HCT116 (cell line): Measurements from ENCODE around the gene ALK. TPM values are rescaled to one million over a fixed set of nuclear protein-coding genes. Genes with fewer than 3 reads are reported as not detected.

Source experiments
- ATAC-seq: fragments of 200-7000 bp; cut with Tn5 transposase; 2 replicates; pipeline ENCODE4 v1.9.1; 2020; ENCODE audit warnings: mild to moderate bottlenecking, moderate library complexity
- BruUV-seq: library from RNA; stranded (reverse); fragments of 400-500 nt; replicated peaks from 2 replicates; lab custom pipeline; 2021; lab: Mats Ljungman, UMichigan
- CTCF ChIA-PET: fragments of 300-600 bp; sonication (Branson Sonifier 250); formaldehyde crosslinking; loops from one replicate; lab custom pipeline; 2021; ENCODE audit warnings: antibody characterized with exemption; lab: Charles Lee
- POLR2A ChIA-PET: fragments of 300-600, 350-600 bp; sonication (Branson Sonifier 250); formaldehyde crosslinking; loops from one replicate; lab custom pipeline; 2021; ENCODE audit warnings: antibody characterized with exemption; lab: Charles Lee
- RAD21 ChIA-PET, 2 experiments: fragments of 300-600 bp; sonication (Branson Sonifier 250); formaldehyde crosslinking; loops; one replicate each; lab custom pipeline; 2023; ENCODE audit warnings: low total read pairs in 2 of 2; ENCODE audit not compliant: uncharacterized antibody in 2 of 2, unreplicated experiment in 2 of 2, low non-redundant PET in 1 of 2; lab: Charles Lee
- DNase-seq: peaks from one replicate; pipeline ENCODE4 v3.0.0-alpha.2; 2010; ENCODE audit warnings: low read depth, low spot score
- H2AFZ ChIP-seq: fragments of 200-600 bp; shearing (Covaris generic), sonication (generic); 2 replicates; pipeline ENCODE4 v1.6.1; 2017; ENCODE audit warnings: low read depth, mixed run types, mixed read lengths, antibody characterized with exemption, low read length; ENCODE audit not compliant: poor library complexity, severe bottlenecking
- H3K27ac ChIP-seq: 2 replicates; pipeline ENCODE4 v1.5.1; 2012; ENCODE audit warnings: low read depth, low read length
- H3K27me3 ChIP-seq: fragments of 200-600 bp; sonication (generic); 2 replicates; pipeline ENCODE4 v1.6.1; 2016; ENCODE audit warnings: mixed run types, low read length, mixed read lengths; ENCODE audit not compliant: insufficient read depth
- H3K36me3 ChIP-seq, 2 experiments: fragments of 200-500 bp in 1 of 2; fragments of 200-600 bp in 1 of 2; sonication (Bioruptor generic) in 1 of 2; sonication (generic) in 1 of 2; 2 replicates each; pipeline versions ENCODE4 v1.5.1 to v1.6.1; 2014 to 2016; ENCODE audit warnings: low read length in 2 of 2, inconsistent platforms in 1 of 2, mixed read lengths in 1 of 2, mixed run types in 1 of 2; ENCODE audit not compliant: insufficient read depth in 2 of 2, control insufficient read depth in 1 of 2
- H3K4me1 ChIP-seq, 2 experiments: fragments of 200-600 bp in 1 of 2; sonication (generic) in 1 of 2; 2 replicates each; pipeline versions ENCODE4 v1.5.1 to v1.6.1; 2012 to 2017; ENCODE audit warnings: low read length in 2 of 2, inconsistent platforms in 1 of 2, mild to moderate bottlenecking in 1 of 2, mixed read lengths in 1 of 2, mixed run types in 1 of 2, moderate library complexity in 1 of 2; ENCODE audit not compliant: insufficient read depth in 2 of 2, control insufficient read depth in 1 of 2
- H3K4me2 ChIP-seq: fragments of 200-600 bp; sonication (generic); 2 replicates; pipeline ENCODE4 v1.6.1; 2017; ENCODE audit warnings: mixed run types, low read length, mixed read lengths
- H3K4me3 ChIP-seq, 2 experiments: fragments of 200-600 bp in 1 of 2; sonication (generic) in 1 of 2; replicated peaks in 1 of 2; 2 replicates each; pipeline ENCODE4 v1.5.1; 2011 to 2016; ENCODE audit warnings: low read length in 2 of 2, control low read depth in 1 of 2, low read depth in 1 of 2, mild to moderate bottlenecking in 1 of 2, mixed read lengths in 1 of 2, mixed run types in 1 of 2
- H3K79me2 ChIP-seq: fragments of 200-600 bp; sonication (generic); 2 replicates; pipeline ENCODE4 v1.6.1; 2017; ENCODE audit warnings: mild to moderate bottlenecking, mixed run types, low read length, moderate library complexity, mixed read lengths; ENCODE audit not compliant: insufficient read depth
- H3K9ac ChIP-seq: fragments of 200-600 bp; sonication (generic); 2 replicates; pipeline ENCODE4 v1.6.1; 2016; ENCODE audit warnings: low read length, mixed read lengths
- H3K9me2 ChIP-seq: fragments of 200-600 bp; sonication (generic), shearing (Covaris generic); 2 replicates; pipeline ENCODE4 v1.6.1; 2017; ENCODE audit warnings: mixed run types, mild to moderate bottlenecking, moderate library complexity; ENCODE audit not compliant: insufficient read depth
- H3K9me3 ChIP-seq, 2 experiments: fragments of 200-500 bp in 1 of 2; fragments of 200-600 bp in 1 of 2; sonication (Bioruptor generic) in 1 of 2; sonication (generic) in 1 of 2; 2 replicates each; pipeline ENCODE4 v1.6.1; 2014 to 2017; ENCODE audit warnings: low read length in 2 of 2, mixed read lengths in 2 of 2, inconsistent platforms in 1 of 2, low read depth in 1 of 2, mild to moderate bottlenecking in 1 of 2, mixed run types in 1 of 2, moderate library complexity in 1 of 2; ENCODE audit not compliant: control insufficient read depth in 1 of 2, insufficient read depth in 1 of 2
- H4K20me1 ChIP-seq: fragments of 200-600 bp; sonication (generic), shearing (Covaris generic); 2 replicates; pipeline ENCODE4 v1.6.1; 2017; ENCODE audit warnings: mixed run types, mild to moderate bottlenecking, moderate library complexity; ENCODE audit not compliant: insufficient read depth
- EGR1 ChIP-seq: IDR thresholded peaks from 2 replicates; pipeline ENCODE4 v1.6.1; 2012; ENCODE audit warnings: low read depth
- ELF1 ChIP-seq: IDR thresholded peaks from 2 replicates; pipeline ENCODE4 v1.6.1; 2012; ENCODE audit warnings: low read depth, borderline replicate concordance
- POLR2A ChIP-seq: IDR thresholded peaks from 2 replicates; pipeline ENCODE4 v1.7.0; 2011; ENCODE audit warnings: borderline replicate concordance; ENCODE audit not compliant: insufficient read depth, insufficient read length; ENCODE audit errors: extremely low read depth
- POLR2AphosphoS5 ChIP-seq: IDR thresholded peaks from 2 replicates; pipeline ENCODE4 v1.6.1; 2011; ENCODE audit warnings: mild to moderate bottlenecking, low read depth, low read length, moderate library complexity
- RAD21 ChIP-seq: IDR thresholded peaks from 2 replicates; pipeline ENCODE4 v1.6.1; 2012; ENCODE audit warnings: low read depth, mild to moderate bottlenecking
- SP1 ChIP-seq: IDR thresholded peaks from 2 replicates; pipeline ENCODE4 v1.6.1; 2012; ENCODE audit warnings: low read depth
- TCF7L2 ChIP-seq: IDR thresholded peaks from 2 replicates; pipeline ENCODE4 v1.7.0; 2011; ENCODE audit warnings: borderline replicate concordance, inconsistent platforms; ENCODE audit not compliant: insufficient read depth, insufficient read length; ENCODE audit errors: extremely low read depth
- ZFX ChIP-seq: fragments of 450-650 bp; IDR thresholded peaks from 2 replicates; pipeline ENCODE4 v1.6.1; 2017
- intact Hi-C: fragments of 100-400 bp; cut with micrococcal nuclease; formaldehyde crosslinking; loops from 2 replicates; pipeline ENCODE4 v1.10.0; 2022
- total RNA-seq: library from RNA; stranded (reverse); gene quantifications from one replicate; pipeline ENCODE4 v1.2.1, GENCODE V29; 2021; ENCODE audit not compliant: unreplicated experiment
- TF ChIP-seq, protein P1 (sequence below): IDR thresholded peaks from 2 replicates; pipeline ENCODE4 v1.6.1; 2012; ENCODE audit warnings: low read depth
- TF ChIP-seq, protein P2 (sequence below): IDR thresholded peaks from 2 replicates; pipeline ENCODE4 v1.6.1; 2012
- TF ChIP-seq, protein P3 (sequence below), 3 experiments: fragments of 200-600 bp in 1 of 3; sonication (generic) in 1 of 3; IDR thresholded peaks in 2 of 3; conservative IDR thresholded peaks in 1 of 3; 2 replicates each; pipeline ENCODE4 v1.5.1; 2012 to 2017; ENCODE audit warnings: low read depth in 2 of 3, low read length in 2 of 3, antibody characterized with exemption in 1 of 3, borderline replicate concordance in 1 of 3, control low read depth in 1 of 3, mild to moderate bottlenecking in 1 of 3, mixed read lengths in 1 of 3, mixed run types in 1 of 3, moderate library complexity in 1 of 3; ENCODE audit not compliant: insufficient read depth in 1 of 3

ALK gene
- total RNA-seq, 1 experiment from 2014 or later: not detected

DNA sequence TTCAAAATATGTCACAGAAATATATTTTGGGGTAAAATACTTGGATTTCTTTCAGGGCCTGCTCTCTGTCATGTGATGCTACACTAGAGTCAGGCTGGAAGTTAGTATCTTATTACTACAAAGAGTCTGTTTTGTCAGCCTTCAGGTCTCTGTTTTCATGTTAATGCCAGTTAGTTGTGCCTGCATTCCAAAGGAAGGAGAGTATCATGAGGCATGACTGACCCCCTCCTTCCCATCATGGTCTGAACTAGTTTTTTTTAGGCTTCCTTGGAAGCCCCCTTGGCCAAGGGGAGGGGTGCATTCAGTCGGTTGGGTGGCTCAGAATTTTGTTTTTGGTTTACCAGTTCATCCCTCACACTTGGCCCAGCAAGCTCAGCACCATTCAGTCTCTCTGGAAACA lies 318.0 kb downstream of the ALK start:
- RAD21 ChIA-PET: no interaction called here
- Histone ChIP-seq H3K4me1 (no peaks in the 10 kb centered on the region), H4K20me1 (no peaks in the 10 kb centered on the region), H3K36me3 (no peaks in the 10 kb centered on the region), H3K9me2 (no peaks in the 10 kb centered on the region), H3K9me3 (no peaks in the 10 kb centered on the region), H3K79me2 (no peaks in the 10 kb centered on the region), H2AFZ (no peak overlapping the region), H3K9ac (no peak overlapping the region), H3K27me3 (peaks cover 3% of the 10 kb centered on the region; the same call in 1 of the 2 replicates), H3K4me3 (no peak overlapping the region), H3K27ac (no peak overlapping the region), H3K4me2 (no peak overlapping the region)
- ATAC-seq (no peak), DNase-seq (no peak)
- BruUV-seq: no TSS peak
- POLR2A ChIA-PET: no interaction called here
- CTCF ChIA-PET: no interaction called here
- TF ChIP-seq, protein P1, sequence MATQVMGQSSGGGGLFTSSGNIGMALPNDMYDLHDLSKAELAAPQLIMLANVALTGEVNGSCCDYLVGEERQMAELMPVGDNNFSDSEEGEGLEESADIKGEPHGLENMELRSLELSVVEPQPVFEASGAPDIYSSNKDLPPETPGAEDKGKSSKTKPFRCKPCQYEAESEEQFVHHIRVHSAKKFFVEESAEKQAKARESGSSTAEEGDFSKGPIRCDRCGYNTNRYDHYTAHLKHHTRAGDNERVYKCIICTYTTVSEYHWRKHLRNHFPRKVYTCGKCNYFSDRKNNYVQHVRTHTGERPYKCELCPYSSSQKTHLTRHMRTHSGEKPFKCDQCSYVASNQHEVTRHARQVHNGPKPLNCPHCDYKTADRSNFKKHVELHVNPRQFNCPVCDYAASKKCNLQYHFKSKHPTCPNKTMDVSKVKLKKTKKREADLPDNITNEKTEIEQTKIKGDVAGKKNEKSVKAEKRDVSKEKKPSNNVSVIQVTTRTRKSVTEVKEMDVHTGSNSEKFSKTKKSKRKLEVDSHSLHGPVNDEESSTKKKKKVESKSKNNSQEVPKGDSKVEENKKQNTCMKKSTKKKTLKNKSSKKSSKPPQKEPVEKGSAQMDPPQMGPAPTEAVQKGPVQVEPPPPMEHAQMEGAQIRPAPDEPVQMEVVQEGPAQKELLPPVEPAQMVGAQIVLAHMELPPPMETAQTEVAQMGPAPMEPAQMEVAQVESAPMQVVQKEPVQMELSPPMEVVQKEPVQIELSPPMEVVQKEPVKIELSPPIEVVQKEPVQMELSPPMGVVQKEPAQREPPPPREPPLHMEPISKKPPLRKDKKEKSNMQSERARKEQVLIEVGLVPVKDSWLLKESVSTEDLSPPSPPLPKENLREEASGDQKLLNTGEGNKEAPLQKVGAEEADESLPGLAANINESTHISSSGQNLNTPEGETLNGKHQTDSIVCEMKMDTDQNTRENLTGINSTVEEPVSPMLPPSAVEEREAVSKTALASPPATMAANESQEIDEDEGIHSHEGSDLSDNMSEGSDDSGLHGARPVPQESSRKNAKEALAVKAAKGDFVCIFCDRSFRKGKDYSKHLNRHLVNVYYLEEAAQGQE: no peak
- TF ChIP-seq RAD21: no peak
- TF ChIP-seq POLR2AphosphoS5: no peak
- intact Hi-C loops: no loop called here

DNA sequence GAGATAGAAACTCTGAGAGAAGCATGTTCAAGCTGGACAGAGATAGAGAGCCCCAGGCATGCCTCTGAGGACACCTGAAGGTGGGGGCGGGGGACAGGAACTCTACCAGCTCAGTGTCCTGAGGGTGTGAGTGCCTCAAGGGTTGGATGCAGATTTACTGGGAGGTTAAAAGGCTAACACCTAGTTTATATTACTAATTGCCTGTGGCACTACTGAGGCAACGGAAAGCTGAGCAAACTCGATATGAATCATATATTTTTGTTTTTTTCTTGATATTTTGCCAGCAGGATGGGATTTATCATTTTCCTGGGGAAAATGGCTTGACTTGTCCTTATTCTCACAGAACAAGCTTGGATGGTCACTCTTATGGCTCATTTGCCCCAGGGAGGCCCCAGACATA lies 319.5 kb downstream of the ALK start:
- H3K9me3 ChIP-seq: no peaks in the 10 kb centered on the region
- H3K4me1 ChIP-seq: no peaks in the 10 kb centered on the region
- BruUV-seq: no TSS peak
- peaks cover 4% of the 10 kb centered on the region; the same call in 1 of the 2 replicates for H3K27me3 ChIP-seq
- no peak overlapping the region for H3K9ac ChIP-seq
- H3K4me3 ChIP-seq: no peak overlapping the region
- no peaks in the 10 kb centered on the region for H3K9me2 ChIP-seq
- CTCF ChIA-PET: no interaction called here
- POLR2A ChIA-PET: no interaction called here
- no peaks in the 10 kb centered on the region for H3K79me2 ChIP-seq
- intact Hi-C loops: no loop called here
- H3K27ac ChIP-seq: no peak overlapping the region
- RAD21 ChIA-PET: no interaction called here
- DNase-seq (no peak), ATAC-seq (no peak)
- H4K20me1 ChIP-seq: no peaks in the 10 kb centered on the region
- H3K4me2 ChIP-seq: no peak overlapping the region
- H2AFZ ChIP-seq: no peak overlapping the region
- no peaks in the 10 kb centered on the region for H3K36me3 ChIP-seq
- no peak for TF ChIP-seq ELF1
- TF ChIP-seq TCF7L2: no peak
- TF ChIP-seq, protein P2, sequence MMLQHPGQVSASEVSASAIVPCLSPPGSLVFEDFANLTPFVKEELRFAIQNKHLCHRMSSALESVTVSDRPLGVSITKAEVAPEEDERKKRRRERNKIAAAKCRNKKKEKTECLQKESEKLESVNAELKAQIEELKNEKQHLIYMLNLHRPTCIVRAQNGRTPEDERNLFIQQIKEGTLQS: no peak
- TF ChIP-seq SP1: no peak
- TF ChIP-seq, protein P3, sequence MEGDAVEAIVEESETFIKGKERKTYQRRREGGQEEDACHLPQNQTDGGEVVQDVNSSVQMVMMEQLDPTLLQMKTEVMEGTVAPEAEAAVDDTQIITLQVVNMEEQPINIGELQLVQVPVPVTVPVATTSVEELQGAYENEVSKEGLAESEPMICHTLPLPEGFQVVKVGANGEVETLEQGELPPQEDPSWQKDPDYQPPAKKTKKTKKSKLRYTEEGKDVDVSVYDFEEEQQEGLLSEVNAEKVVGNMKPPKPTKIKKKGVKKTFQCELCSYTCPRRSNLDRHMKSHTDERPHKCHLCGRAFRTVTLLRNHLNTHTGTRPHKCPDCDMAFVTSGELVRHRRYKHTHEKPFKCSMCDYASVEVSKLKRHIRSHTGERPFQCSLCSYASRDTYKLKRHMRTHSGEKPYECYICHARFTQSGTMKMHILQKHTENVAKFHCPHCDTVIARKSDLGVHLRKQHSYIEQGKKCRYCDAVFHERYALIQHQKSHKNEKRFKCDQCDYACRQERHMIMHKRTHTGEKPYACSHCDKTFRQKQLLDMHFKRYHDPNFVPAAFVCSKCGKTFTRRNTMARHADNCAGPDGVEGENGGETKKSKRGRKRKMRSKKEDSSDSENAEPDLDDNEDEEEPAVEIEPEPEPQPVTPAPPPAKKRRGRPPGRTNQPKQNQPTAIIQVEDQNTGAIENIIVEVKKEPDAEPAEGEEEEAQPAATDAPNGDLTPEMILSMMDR (IDR thresholded peaks at IDR 0.05 in 2 of 3, conservative IDR thresholded peaks at IDR 0.05 in 1 of 3; ENCODE audit: borderline replicate concordance in 1 of 3, insufficient read depth in 1 of 3, low read depth in 2 of 3, low read length in 2 of 3): no peak
- TF ChIP-seq ZFX: no peak
- TF ChIP-seq EGR1: no peak
- no peak for TF ChIP-seq POLR2A
- TF ChIP-seq, protein P1: no peak
